ENCODE results near the gene FYTTD1. TPM values are rescaled to one million over a fixed set of nuclear protein-coding genes. Genes with fewer than 3 reads are reported as not detected.

The FYTTD1 gene
- total and polyA plus RNA-seq, 2 experiments from 2014 or later: 24.3 to 62.8 TPM

- no peak for TF ChIP-seq CTCF (IDR thresholded peaks at IDR 0.05; ENCODE audit: low read depth, low read length)
- Histone ChIP-seq H3K4me1 (ENCODE audit: low read depth) (no peaks in the 10 kb centered on the region), H3K27ac (no peak overlapping the region), H3K9me3 (ENCODE audit: low read depth) (no peaks in the 10 kb centered on the region), H3K27me3 (no peaks in the 10 kb centered on the region), H3K4me3 (no peak overlapping the region), H3K36me3 (peaks cover 61% of the 10 kb centered on the region)
- DNase-seq (ENCODE audit: low read depth in 1 of 2, low spot score in 1 of 2): no peak
Measured at GRCh38 chr3:197829397-197830045, 79.8 kb downstream of the FYTTD1 start.

- DNase-seq (ENCODE audit: low read depth in 1 of 2, low spot score in 1 of 2): no peak
- Histone ChIP-seq H3K27me3 (no peaks in the 10 kb centered on the region), H3K36me3 (peaks cover 62% of the 10 kb centered on the region), H3K4me1 (ENCODE audit: low read depth) (no peaks in the 10 kb centered on the region), H3K27ac (no peak overlapping the region), H3K9me3 (ENCODE audit: low read depth) (no peaks in the 10 kb centered on the region), H3K4me3 (no peak overlapping the region)
- no peak for TF ChIP-seq CTCF (IDR thresholded peaks at IDR 0.05; ENCODE audit: low read depth, low read length)
Measured at GRCh38 chr3:197830308-197830966, 80.8 kb downstream of the FYTTD1 start.

- Histone ChIP-seq H3K9me3 (ENCODE audit: low read depth) (no peaks in the 10 kb centered on the region), H3K4me1 (ENCODE audit: low read depth) (no peaks in the 10 kb centered on the region), H3K36me3 (peaks cover 67% of the 10 kb centered on the region), H3K27ac (no peak overlapping the region), H3K27me3 (no peaks in the 10 kb centered on the region), H3K4me3 (no peak overlapping the region)
- no peak for TF ChIP-seq CTCF (IDR thresholded peaks at IDR 0.05; ENCODE audit: low read depth, low read length)
- DNase-seq (ENCODE audit: low read depth in 1 of 2, low spot score in 1 of 2): no peak
Measured at GRCh38 chr3:197830967-197831313, 81.3 kb downstream of the FYTTD1 start.

GRCh38 chr3:197833930-197834715 is 84.4 kb downstream of the FYTTD1 start:
- Histone ChIP-seq H3K27me3 (no peaks in the 10 kb centered on the region), H3K36me3 (peaks cover 61% of the 10 kb centered on the region), H3K9me3 (ENCODE audit: low read depth) (no peaks in the 10 kb centered on the region), H3K4me1 (ENCODE audit: low read depth) (no peaks in the 10 kb centered on the region), H3K4me3 (no peak overlapping the region), H3K27ac (no peak overlapping the region)
- TF ChIP-seq CTCF (IDR thresholded peaks at IDR 0.05; ENCODE audit: low read depth, low read length): no peak
- no peak for DNase-seq (ENCODE audit: low read depth in 1 of 2, low spot score in 1 of 2)

- no peak for DNase-seq (ENCODE audit: low read depth in 1 of 2, low spot score in 1 of 2)
- Histone ChIP-seq H3K27me3 (no peaks in the 10 kb centered on the region), H3K27ac (no peak overlapping the region), H3K9me3 (ENCODE audit: low read depth) (no peaks in the 10 kb centered on the region), H3K36me3 (peaks cover 65% of the 10 kb centered on the region), H3K4me3 (no peak overlapping the region), H3K4me1 (ENCODE audit: low read depth) (no peaks in the 10 kb centered on the region)
- no peak for TF ChIP-seq CTCF (IDR thresholded peaks at IDR 0.05; ENCODE audit: low read depth, low read length)
Measured at GRCh38 chr3:197835509-197835908, 85.8 kb downstream of the FYTTD1 start.

All from cardiac muscle cell (in vitro differentiated cells and primary cell).